T47D (cell line): ENCODE results near the gene R3HDML.
"Not testable (repeated sequence)": the region's sequence is repeated elsewhere in the genome, so short reads cannot be mapped to it uniquely, and the experiment has no call there.

Experiments
- DNase-seq, 2 experiments: peaks; one replicate each; pipeline versions ENCODE4 v3.0.0 to v3.0.0-alpha.2; 2011 to 2012; ENCODE audit warnings: low read depth in 1 of 2, low spot score in 1 of 2
- JUND ChIP-seq: IDR thresholded peaks from 2 replicates; pipeline ENCODE4 v1.6.1; 2012; ENCODE audit warnings: low read depth
- in situ Hi-C: cut with HindIII; loops from 2 replicates; pipeline ENCODE4 v1.10.0; 2016; ENCODE audit warnings: low sequenced_read_pairs, low pct_unique_long_range_greater_than_20kb

The R3HDML gene, protein sequence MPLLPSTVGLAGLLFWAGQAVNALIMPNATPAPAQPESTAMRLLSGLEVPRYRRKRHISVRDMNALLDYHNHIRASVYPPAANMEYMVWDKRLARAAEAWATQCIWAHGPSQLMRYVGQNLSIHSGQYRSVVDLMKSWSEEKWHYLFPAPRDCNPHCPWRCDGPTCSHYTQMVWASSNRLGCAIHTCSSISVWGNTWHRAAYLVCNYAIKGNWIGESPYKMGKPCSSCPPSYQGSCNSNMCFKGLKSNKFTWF

DNA sequence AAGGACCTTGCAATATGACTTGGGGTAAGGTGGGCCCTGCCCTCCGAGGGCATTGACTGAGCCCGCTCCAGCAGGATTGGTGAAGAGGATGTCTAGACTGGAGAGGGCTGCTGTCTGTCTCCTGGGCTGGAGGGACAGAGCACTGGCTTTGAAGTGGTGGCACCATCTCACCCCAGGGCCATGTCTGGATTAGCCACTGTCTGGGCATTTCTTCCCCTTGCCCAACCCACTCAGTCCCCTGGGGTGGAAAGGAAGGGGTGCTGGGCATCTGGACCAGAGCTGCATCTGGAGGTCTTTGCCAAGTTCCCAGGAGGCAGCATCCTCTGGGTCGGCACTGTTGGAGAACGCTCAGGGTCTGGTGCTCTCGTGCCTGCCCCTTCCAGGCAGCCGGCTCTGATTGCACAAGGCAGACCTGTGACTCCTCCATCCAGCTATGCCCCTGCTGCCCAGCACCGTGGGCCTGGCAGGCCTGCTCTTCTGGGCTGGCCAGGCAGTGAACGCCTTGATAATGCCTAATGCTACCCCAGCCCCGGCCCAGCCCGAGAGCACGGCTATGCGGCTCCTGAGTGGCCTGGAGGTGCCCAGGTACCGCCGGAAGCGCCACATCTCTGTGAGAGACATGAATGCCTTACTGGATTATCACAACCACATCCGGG, at the start of gene R3HDML:
R3HDML (plus strand) TSS at position 319 of the 656 bp plus-strand sequence; CDS start at position 434, 115 bp downstream.
- no peak for TF ChIP-seq JUND
- no peak for DNase-seq
- in situ Hi-C loops = no loop called here

DNA sequence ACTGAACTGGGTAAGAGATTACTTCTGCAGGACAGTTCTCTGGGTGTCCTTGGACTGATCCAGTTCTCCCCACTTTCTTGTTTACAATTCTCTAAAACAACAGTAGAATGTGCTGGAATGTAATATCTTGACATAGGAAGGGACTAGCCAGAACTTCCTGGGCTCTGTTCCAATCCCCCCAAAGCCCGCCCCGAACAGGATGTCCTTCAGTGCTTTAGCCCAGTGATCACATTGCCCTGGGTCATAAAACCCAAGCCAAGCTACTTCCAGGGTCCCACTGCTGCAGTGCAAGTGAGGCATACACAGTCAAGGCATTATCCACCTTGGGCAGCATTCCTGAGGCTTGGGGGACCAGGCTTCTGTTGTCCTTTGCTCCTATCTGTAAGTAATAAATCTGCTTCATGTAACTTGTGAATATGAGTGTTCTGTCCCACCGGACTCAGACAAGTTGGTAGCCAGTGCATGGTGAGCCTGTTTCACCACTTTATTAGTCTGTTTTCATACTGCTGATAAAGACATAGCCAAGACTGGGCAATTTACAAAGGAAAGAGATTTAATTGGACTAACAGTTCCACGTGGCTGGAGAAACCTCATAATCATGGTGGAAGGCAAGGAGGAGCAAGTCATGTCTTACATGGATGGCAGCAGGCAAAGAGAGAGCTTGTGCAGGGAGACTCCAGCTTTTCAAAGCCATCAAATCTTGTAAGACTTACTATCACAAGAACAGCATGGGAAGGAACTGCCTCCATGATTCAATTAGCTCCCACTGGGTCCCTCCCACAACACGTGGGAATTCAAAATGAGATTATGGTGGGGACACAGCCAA, 49.4 kb upstream of the R3HDML start:
- no peak for TF ChIP-seq JUND
- peak in 1 of 2 experiments; percentile 36 for DNase-seq
- in situ Hi-C loops = no loop called here

DNA sequence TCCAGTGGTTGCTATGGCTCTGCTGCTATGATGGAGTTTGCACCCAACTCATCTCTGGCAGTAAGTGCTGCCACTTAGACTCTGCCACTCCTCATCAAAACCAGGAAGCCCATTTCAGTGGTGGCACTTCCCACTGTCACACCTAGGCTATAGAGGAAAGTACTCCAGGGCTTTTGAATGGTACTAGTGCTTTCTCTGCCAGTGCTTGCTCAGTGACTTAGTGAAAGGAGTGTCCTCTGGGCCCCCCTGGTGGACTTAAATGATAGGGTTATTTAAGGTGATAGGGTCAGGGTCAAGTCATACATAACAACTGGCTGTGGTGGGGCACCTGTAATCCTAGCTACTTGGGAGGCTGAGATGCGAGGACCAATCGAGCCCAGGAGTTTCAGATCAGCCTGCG, 48.6 kb upstream of the R3HDML start:
- DNase-seq = no peak
- in situ Hi-C loops = no loop called here
- no peak for TF ChIP-seq JUND

DNA sequence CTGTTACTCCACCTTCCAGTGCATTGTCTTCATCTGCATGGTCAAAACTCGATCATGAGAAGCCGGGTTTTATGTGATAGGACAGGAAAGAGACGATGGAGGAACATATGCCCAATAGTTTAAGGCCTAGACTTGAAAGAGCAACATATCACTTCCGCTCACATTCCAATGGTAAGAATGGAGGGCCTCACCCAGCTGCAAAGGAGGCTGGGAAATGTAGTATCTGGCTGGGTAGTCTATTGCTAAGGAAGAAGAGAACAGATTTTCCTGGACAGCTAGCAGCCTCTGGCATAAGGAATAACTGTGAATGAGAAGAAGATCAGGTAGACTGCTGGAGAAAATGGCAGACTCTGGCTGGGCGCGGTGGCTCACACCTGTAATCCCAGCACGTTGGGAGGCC, 45.1 kb upstream of the R3HDML start:
- TF ChIP-seq JUND = no peak
- in situ Hi-C loops = no loop called here
- no peak for DNase-seq

DNA sequence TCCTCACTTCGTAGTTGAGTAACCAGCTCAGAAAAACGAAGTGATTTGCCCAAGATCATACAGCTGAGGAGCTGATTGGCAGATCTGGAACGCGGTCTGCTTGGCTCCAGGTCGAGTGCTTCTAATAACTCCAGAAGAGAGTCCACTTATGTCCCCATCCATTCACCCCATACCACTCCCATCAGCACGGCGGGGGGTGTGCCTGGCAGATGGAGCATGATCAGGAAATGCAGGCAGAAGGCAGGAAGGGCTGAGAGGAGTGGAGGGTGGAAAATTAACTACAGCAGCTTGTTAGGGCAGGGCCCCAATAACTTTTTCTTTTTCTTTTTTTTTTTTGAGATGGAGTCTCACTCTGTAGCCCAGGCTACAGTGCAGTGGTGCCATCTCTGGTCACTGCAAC, 40.8 kb upstream of the R3HDML start:
- in situ Hi-C loops = no loop called here
- no peak for DNase-seq
- TF ChIP-seq JUND = no peak

DNA sequence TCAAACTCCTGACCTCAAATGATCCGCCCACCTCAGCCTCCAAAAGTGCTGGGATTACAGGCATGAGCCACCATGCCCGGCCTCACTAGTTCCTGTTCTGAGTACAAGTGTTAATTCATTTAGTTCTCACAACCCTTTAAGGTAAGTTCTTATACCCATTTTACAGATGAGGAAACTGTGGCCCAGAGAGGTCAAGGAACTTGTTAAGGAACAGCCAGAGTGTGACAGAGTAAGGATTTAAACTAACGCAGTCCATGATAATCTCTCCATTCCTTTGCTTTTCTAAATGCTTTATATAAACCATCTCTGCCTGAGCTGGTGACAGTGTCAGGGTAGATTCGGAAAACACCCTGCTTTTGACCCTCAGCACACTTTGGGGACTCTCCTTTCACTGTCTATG, 39.1 kb upstream of the R3HDML start:
- no peak for TF ChIP-seq JUND
- no peak for DNase-seq
- in situ Hi-C loops = no loop called here

DNA sequence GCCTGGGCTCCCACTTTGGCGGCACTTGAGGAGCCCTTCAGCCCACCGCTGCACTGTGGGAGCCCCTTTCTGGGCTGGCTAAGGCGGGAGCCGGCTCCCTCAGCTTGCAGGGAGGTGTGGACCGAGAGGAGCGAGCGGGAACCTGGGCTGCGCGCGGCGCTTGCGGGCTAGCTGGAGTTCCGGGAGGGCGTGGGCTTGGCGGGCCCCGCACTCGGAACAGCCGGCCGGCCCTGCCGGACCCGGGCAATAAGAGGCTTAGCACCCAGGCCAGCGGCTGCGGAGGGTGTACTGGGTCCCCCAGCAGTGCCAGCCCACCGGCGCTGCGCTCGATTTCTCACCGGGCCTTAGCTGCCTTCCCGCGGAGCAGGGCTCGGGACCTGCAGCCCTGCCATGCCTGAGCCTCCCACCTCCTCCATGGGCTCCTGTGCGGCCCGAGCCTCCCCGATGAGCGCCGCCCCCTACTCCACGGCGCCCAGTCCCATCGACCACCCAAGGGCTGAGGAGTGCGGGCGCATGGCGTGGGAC, 37.8 kb upstream of the R3HDML start:
- in situ Hi-C loops, DNase-seq: not testable (repeated sequence)

DNA sequence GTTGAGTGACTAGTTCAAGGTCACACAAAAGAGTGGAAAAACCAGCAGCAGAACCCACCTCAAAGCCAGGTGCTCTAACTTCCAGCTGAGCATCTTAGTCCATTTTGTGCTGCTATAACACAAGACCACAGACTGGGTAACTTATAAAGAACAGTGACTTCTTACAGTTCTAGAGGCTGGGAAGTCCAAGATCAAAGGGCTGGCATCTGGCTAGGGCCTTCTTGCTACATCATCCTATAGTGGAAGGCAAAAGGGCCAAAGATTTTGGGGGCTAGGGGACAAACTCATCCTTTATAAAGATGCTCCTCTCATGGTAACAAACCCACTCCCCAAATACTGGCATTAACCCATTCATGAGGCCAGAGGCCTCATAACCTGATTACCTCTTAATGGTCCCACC, 35.6 kb upstream of the R3HDML start:
- no peak for DNase-seq
- in situ Hi-C loops = no loop called here
- TF ChIP-seq JUND = no peak

DNA sequence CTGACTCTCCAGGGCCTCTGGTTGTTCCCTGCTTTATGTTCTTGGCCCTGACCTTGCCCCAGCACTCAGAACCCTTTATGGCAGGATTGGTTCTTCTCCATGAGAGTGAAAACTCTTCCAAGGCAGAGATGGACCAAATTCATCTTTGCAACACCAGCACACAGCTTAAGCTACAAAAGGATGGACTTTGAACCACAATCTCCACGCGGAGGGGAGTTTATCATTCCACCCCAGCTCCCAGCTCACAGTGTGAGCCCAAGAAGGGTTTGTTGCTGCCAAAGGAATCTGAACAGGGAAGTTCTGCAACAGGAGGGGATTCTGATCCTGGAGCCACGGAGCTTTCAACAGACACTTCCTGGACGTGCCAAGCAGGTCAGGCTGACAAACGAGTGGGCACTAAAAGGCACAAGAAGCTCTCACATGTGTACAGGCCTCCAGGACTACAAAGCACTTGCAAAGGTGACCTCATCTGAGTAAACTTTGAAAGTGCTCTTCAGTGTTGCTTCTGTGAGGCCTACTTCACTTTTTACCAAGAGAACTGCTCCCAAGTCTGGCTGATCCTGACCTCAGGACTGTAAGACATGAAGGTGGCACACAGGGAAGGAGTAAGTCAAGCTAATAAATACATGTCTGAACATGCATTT, 34.7 kb upstream of the R3HDML start:
- peak; percentile 48 to 79 for DNase-seq
- no peak for TF ChIP-seq JUND
- in situ Hi-C loops = no loop called here

DNA sequence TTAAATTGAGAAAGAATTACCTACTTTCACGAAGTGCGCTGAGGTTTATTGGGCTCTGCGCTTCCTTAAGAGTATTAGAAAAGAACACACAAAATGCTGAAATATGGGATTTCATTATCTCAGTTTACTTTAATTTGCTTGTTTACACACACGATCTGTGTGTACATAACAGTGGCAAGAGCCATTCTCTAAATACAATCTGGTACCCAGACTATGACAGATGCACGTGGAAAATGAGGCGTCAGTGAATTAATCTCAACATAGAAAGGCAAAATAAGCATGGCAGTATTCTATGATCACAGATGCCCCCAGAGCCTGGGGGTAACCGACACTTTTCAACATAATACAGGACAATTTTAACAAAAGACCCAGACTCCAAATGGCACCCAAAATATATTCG, 34.1 kb upstream of the R3HDML start:
- DNase-seq = no peak
- in situ Hi-C loops = no loop called here
- no peak for TF ChIP-seq JUND

DNA sequence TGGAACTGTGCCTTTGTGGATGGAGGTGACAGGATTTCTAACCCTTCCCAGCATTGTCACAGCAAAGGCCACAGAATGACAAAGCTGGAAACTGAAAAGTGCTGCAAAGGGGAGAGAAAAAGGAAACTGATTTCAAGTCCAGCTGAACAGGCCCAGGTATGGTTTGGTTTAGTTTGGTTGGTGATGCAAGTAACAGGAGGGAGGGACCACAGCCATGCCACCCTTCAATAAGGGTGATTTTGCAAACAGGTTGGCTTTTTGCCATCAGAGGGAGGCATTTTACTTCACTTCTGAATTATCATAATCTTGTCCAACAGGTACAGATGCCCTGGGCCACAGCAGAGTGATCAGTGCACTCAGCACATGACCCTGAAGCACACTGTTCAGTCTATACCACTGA, 32.5 kb upstream of the R3HDML start:
- TF ChIP-seq JUND = no peak
- DNase-seq = no peak
- in situ Hi-C loops = no loop called here

DNA sequence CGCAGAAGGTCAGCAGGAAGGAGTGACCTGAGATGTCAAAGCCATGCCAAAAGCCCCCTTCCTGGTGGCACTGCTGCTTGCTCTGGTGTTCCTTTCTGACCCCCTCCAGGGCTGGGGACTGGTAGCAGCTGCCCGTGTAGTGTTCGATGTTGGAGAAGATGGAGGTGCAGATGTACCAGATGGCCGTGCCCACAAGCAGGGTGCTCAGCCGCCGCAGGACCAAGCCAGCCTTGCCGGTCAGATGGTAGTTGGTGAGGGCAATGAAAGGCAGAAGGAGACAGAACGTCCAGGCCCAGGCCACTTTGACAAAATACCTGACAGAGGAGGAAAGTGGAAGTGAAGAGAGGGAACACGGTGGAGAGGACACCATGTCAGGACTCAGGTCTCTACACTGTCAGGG, 29.9 kb upstream of the R3HDML start:
- DNase-seq = no peak
- in situ Hi-C loops = no loop called here
- TF ChIP-seq JUND = no peak
